ENCODE results near the gene MED26.

- TF ChIP-seq, protein P1, sequence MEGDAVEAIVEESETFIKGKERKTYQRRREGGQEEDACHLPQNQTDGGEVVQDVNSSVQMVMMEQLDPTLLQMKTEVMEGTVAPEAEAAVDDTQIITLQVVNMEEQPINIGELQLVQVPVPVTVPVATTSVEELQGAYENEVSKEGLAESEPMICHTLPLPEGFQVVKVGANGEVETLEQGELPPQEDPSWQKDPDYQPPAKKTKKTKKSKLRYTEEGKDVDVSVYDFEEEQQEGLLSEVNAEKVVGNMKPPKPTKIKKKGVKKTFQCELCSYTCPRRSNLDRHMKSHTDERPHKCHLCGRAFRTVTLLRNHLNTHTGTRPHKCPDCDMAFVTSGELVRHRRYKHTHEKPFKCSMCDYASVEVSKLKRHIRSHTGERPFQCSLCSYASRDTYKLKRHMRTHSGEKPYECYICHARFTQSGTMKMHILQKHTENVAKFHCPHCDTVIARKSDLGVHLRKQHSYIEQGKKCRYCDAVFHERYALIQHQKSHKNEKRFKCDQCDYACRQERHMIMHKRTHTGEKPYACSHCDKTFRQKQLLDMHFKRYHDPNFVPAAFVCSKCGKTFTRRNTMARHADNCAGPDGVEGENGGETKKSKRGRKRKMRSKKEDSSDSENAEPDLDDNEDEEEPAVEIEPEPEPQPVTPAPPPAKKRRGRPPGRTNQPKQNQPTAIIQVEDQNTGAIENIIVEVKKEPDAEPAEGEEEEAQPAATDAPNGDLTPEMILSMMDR (IDR thresholded peaks at IDR 0.05) = no peak
- TF ChIP-seq POLR2A (IDR thresholded peaks at IDR 0.05) = no peak
These were observed 33.3 kb downstream of the MED26 start for GRCh38 chr19:16594681-16595091.

All from heart left ventricle (tissue), 13 donors.